HG03139 (cell line): ENCODE results near the gene REXO1.

Experiments
- ATAC-seq: cut with Tn5 transposase; IDR thresholded peaks from one replicate; pipeline ENCODE4 v1.9.1; 2021; ENCODE audit not compliant: unreplicated experiment

REXO1 gene

GRCh38 chr19:1774989-1775772 is 73.1 kb downstream of the REXO1 start:
- ATAC-seq: no peak

DNA sequence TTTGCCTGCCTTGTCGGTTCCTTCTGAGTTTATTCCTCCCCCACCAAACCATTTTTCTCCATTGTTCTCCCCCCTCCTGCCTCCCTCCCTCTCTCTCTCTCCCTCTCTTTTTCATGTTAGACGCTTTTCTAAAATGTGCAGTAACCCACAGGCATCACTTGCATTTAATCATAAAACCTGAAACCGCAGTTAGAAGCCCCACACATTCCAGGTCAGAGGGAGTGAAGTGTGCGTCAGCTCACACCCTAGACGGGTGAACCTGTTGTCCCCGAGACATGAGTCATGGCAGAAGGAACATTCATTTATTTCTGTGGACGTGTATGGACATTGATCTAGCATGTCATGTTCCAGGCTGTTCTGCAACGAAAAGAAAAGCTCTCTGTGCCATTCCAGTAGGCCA is 75.1 kb downstream of the REXO1 start:
- ATAC-seq: no peak

GRCh38 chr19:1770866-1771576 is 77.3 kb downstream of the REXO1 start:
- ATAC-seq: no peak

- ATAC-seq: no peak
Measured at GRCh38 chr19:1769645-1769985, 78.7 kb downstream of the REXO1 start.

- no peak for ATAC-seq
Measured at GRCh38 chr19:1768918-1769644, 79.2 kb downstream of the REXO1 start.

DNA sequence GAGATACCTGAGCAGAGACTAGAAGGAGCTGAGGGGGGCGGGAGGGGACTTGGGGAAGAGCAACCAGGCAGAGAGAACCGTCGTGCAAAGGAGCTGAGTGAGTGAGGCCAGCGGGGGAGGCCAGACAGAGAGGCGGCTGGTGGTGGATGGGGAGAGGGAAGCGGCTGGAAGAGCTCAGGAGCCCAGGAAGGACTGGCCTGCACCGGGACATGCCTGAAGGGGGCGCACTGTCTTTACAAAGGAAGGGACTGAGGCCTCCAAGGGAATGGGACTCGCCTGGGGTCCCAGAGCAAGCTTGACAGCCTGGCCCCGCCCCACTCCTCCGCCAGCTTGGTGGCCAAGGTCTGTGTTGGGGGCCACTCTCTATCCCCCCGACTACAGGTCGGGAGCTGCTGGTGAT is 80.0 kb downstream of the REXO1 start:
- ATAC-seq: no peak

DNA sequence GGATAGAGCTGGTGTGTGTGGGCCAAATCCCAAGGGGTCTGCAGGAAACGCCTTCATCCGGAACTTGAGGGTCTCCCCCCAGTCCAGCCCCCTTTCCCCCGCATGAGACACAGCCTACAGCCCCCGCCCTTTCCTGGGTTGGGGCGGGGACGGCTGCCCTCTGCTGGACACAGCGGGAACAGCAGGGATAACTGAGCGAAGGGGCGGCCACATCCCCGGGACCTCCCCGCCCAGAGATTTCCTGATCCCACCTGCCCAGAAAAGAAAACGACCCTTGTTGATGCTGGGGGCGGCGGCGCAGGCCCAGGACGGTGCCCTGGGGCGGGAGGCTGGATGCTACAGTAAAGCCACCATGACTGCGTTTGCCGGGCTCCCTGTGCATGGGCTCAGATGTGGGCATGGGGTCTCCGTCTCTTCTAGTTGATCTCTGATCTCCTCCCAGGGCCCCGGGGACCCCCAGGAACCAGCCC is 80.8 kb downstream of the REXO1 start:
- no peak for ATAC-seq

GRCh38 chr19:1766800-1767352 is 81.4 kb downstream of the REXO1 start:
- no peak for ATAC-seq

- ATAC-seq: no peak
Measured at GRCh38 chr19:1765904-1766799, 82.1 kb downstream of the REXO1 start.
